A673 (cell line): ENCODE measurements around the gene MKI67.

Source experiments
- EZH2 ChIP-seq: fragments of 200-600 bp; sonication (generic); IDR thresholded peaks from 2 replicates; pipeline ENCODE4 v1.6.1; 2017; ENCODE audit warnings: borderline replicate concordance, low read depth, mild to moderate bottlenecking, mixed read lengths, antibody characterized with exemption, low read length; ENCODE audit not compliant: poor library complexity, severe bottlenecking
- TF ChIP-seq, protein P1 (sequence below): fragments of 300-800, 200-600 bp; sonication (generic); conservative IDR thresholded peaks from 2 replicates; pipeline ENCODE4 v1.5.1; 2017; ENCODE audit warnings: low read depth, mild to moderate bottlenecking, antibody characterized with exemption, low read length, moderate library complexity, mixed read lengths

DNA sequence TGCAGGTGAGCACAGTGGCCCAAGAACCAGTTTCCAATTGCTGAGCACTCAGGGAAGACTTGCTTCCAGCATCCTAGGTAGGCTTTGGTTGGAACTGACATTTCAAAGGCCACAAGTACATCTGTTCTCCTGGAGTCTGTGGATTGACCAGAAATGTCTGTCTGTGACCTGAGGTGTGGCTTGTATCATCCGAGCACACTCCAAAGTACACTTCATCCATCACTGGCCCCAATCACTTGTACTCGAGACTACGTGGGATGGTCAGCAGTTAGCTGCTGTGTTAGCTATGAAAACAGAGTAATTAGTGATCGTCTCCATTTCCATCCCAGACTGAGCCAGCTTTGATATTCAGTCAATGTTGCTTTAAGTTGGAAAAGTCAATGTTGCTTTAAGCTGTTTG, 45.0 kb downstream of the MKI67 start:
- TF ChIP-seq, protein P1, sequence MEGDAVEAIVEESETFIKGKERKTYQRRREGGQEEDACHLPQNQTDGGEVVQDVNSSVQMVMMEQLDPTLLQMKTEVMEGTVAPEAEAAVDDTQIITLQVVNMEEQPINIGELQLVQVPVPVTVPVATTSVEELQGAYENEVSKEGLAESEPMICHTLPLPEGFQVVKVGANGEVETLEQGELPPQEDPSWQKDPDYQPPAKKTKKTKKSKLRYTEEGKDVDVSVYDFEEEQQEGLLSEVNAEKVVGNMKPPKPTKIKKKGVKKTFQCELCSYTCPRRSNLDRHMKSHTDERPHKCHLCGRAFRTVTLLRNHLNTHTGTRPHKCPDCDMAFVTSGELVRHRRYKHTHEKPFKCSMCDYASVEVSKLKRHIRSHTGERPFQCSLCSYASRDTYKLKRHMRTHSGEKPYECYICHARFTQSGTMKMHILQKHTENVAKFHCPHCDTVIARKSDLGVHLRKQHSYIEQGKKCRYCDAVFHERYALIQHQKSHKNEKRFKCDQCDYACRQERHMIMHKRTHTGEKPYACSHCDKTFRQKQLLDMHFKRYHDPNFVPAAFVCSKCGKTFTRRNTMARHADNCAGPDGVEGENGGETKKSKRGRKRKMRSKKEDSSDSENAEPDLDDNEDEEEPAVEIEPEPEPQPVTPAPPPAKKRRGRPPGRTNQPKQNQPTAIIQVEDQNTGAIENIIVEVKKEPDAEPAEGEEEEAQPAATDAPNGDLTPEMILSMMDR: no peak
- no peak for TF ChIP-seq EZH2
